Testis (tissue), 3 donors: ENCODE results near the gene CAMK2B. TPM values are rescaled to one million over a fixed set of nuclear protein-coding genes. Genes with fewer than 3 reads are reported as not detected.

Experiments used
- DNase-seq: peaks from one replicate; pipeline ENCODE4 v3.0.0-alpha.2; 2019
- H3K27ac ChIP-seq, 2 donors: fragments of 200-600 bp; sonication (generic); one replicate each; pipeline ENCODE4 v1.5.1; 2019
- H3K27me3 ChIP-seq: fragments of 200-600 bp; sonication (generic); one replicate; pipeline ENCODE4 v1.5.1; 2019
- H3K36me3 ChIP-seq: fragments of 200-600 bp; sonication (generic); one replicate; pipeline ENCODE4 v1.5.1; 2017; ENCODE audit warnings: low read depth; ENCODE audit errors: missing control alignments
- H3K4me1 ChIP-seq: fragments of 200-600 bp; sonication (generic); one replicate; pipeline ENCODE4 v1.5.1; 2019
- H3K4me3 ChIP-seq, 2 donors: fragments of 200-600 bp; sonication (generic); one replicate each; pipeline ENCODE4 v1.5.1; 2017 to 2019
- H3K9me3 ChIP-seq: fragments of 200-600 bp; sonication (generic); one replicate; pipeline ENCODE4 v1.5.1; 2017
- CTCF ChIP-seq, 3 experiments: fragments of 450-650 bp in 2 of 3; fragments of 200-600 bp in 1 of 3; sonication (generic) in 1 of 3; IDR thresholded peaks; one replicate each; pipeline ENCODE4 v1.5.1; 2016 to 2019; ENCODE audit warnings: antibody characterized with exemption in 3 of 3, mild to moderate bottlenecking in 2 of 3, moderate library complexity in 1 of 3
- POLR2A ChIP-seq: fragments of 450-650 bp; IDR thresholded peaks from one replicate; pipeline ENCODE4 v1.6.1; 2017; ENCODE audit warnings: antibody characterized with exemption, mild to moderate bottlenecking, moderate library complexity
- WGBS, 2 donors: methylation state at CpG; one replicate each; pipeline ENCODE4 v1.1.5; 2018; 5-methylcytosine and 5-hydroxymethylcytosine counted together
- intact Hi-C: fragments of 100-400 bp; cut with DNase I; formaldehyde crosslinking; loops from one replicate; pipeline ENCODE4 v1.15.1; 2023; ENCODE audit warnings: low total_unique reads
- polyA plus RNA-seq: library from polyadenylated mRNA; stranded (reverse); fragments of 350-450 nt; fragmentation: Illumina TruSeq; extraction: RNeasy Lipid Tissue Mini Kit (QIAGEN cat#74804); gene quantifications from one replicate; pipeline ENCODE4 v1.2.3, GENCODE V29; 2014; ENCODE audit warnings: low read depth, low replicate concordance; ENCODE audit not compliant: insufficient read depth
- total RNA-seq, 2 donors: library from RNA; depleted of rRNA; stranded (reverse); fragments of >200 nt; gene quantifications; one replicate each; pipeline ENCODE4 v1.2.3, GENCODE V29; 2016

The CAMK2B gene
- total and polyA plus RNA-seq, 3 donors from 2014 or later: 4.0 to 12.5 (median 12.1) TPM

GRCh38 chr7:44308596-44309270 is 16.7 kb downstream of the CAMK2B start:
- Histone ChIP-seq H3K27ac (no peak overlapping the region), H3K4me3 (peak overlapping the region in 1 of 2 donors; percentile 53), H3K4me1 (no peaks in the 10 kb centered on the region), H3K36me3 (no peaks in the 10 kb centered on the region), H3K27me3 (no peaks in the 10 kb centered on the region), H3K9me3 (no peaks in the 10 kb centered on the region)
- TF ChIP-seq CTCF (IDR thresholded peaks at IDR 0.05) (no peak), POLR2A (no peak)
- WGBS, 2 donors: 78 to 82% methylated on average over 5 to 18 of the region's 18 CpGs
- intact Hi-C loops: no loop called here
- DNase-seq: peak; percentile 13

GRCh38 chr7:44307905-44308595 is 17.3 kb downstream of the CAMK2B start:
- Histone ChIP-seq H3K27me3 (no peaks in the 10 kb centered on the region), H3K4me3 (no peak overlapping the region), H3K4me1 (no peaks in the 10 kb centered on the region), H3K36me3 (no peaks in the 10 kb centered on the region), H3K9me3 (no peaks in the 10 kb centered on the region), H3K27ac (no peak overlapping the region)
- intact Hi-C loops: no loop called here
- DNase-seq: peak; percentile 4
- WGBS, 2 donors: 90 to 94% methylated on average over 7 to 8 of the region's 8 CpGs
- TF ChIP-seq CTCF (IDR thresholded peaks at IDR 0.05) (no peak), POLR2A (no peak)

GRCh38 chr7:44307301-44307900 is 18.0 kb downstream of the CAMK2B start:
- Histone ChIP-seq H3K4me1 (no peaks in the 10 kb centered on the region), H3K4me3 (no peak overlapping the region), H3K36me3 (no peaks in the 10 kb centered on the region), H3K9me3 (no peaks in the 10 kb centered on the region), H3K27ac (no peak overlapping the region), H3K27me3 (no peaks in the 10 kb centered on the region)
- peak; percentile 5 for DNase-seq
- intact Hi-C loops: no loop called here
- TF ChIP-seq POLR2A (no peak), CTCF (IDR thresholded peaks at IDR 0.05) (no peak)
- 86 to 90% methylated on average over 7 of the region's 7 CpGs for WGBS, 2 donors

GRCh38 chr7:44306606-44307005 is 18.8 kb downstream of the CAMK2B start:
- TF ChIP-seq CTCF (IDR thresholded peaks at IDR 0.05) (no peak), POLR2A (no peak)
- DNase-seq: peak; percentile 7
- no peaks in the 10 kb centered on the region for H3K36me3 ChIP-seq
- intact Hi-C loops: no loop called here
- no peaks in the 10 kb centered on the region for H3K9me3 ChIP-seq
- H3K27me3 ChIP-seq: no peaks in the 10 kb centered on the region
- WGBS, 2 donors: 72 to 79% methylated on average over 2 of the region's 2 CpGs
- H3K27ac ChIP-seq: no peak overlapping the region
- no peaks in the 10 kb centered on the region for H3K4me1 ChIP-seq
- no peak overlapping the region for H3K4me3 ChIP-seq
